Hypothalamus (tissue), 51 donors: ENCODE data around the gene CLNK.
"Not testable (repeated sequence)": the region's sequence is repeated elsewhere in the genome, so short reads cannot be mapped to it uniquely, and the experiment has no call there.

ENCODE experiments used
- DNase-seq, 51 donors: peaks; one replicate each; lab custom pipeline; 2025; lab: John Stamatoyannopoulos, UW

Gene CLNK

GRCh38 chr4:10582059-10582686 lies 102.4 kb downstream of the CLNK start:
- peak in 27 of 51 donors; percentile 2 to 66 (median 19) for DNase-seq

GRCh38 chr4:10581022-10581421 lies 103.5 kb downstream of the CLNK start:
- DNase-seq = no peak

GRCh38 chr4:10579648-10580047 lies 104.9 kb downstream of the CLNK start:
- DNase-seq = no peak

DNA sequence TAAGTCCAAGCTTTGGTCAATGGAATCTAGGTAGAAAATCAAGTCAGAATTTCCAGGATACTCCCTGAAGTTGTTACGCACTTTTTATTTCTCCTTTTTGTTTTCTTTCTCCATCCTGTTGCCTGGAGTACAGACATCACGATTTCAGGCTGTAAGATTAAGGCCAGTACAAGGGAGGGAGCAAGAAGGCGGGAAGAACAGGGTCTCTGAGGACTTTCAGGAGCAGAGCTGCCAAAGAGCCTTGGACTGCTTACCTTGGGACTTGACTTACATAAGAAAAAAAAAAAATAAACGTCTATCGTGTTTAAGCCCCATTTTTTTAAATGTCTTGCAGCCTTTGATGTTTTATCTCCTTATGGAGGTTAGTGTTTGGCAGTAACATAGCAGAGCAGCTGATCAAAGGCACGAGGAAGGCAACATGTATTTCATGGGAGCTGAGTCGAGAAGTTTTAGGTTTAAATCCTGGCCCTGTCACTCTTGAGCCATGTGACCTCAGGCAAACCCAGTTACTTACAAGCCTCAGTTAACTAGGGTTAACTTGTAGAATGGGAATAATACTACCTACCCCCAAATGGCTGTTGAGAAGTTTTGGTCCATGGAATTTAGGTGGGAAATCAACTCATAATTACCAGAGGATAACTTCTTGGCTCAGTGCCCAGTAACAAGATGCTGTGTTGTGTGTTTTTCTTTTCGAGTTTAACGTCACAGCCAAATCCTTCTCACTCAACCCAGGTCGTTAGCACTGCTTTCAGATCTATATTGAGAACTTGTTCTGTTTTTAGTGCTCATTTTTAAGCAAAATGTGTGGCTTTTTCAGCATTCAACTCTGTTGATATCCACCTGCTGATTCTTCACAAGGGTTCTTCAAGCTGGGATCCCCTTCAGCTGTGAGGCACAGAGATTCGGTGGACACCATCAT lies 106.8 kb downstream of the CLNK start:
- DNase-seq = no peak

- DNase-seq = no peak
These were observed 107.5 kb downstream of the CLNK start for GRCh38 chr4:10577018-10577417.

GRCh38 chr4:10576236-10576635 lies 108.3 kb downstream of the CLNK start:
- no peak for DNase-seq

- DNase-seq = no peak
These were observed 109.2 kb downstream of the CLNK start for GRCh38 chr4:10575414-10575813.

GRCh38 chr4:10574553-10574952 lies 110.0 kb downstream of the CLNK start:
- not testable (repeated sequence) for DNase-seq

- DNase-seq = no peak
These were observed 112.7 kb downstream of the CLNK start for GRCh38 chr4:10571909-10572308.

DNA sequence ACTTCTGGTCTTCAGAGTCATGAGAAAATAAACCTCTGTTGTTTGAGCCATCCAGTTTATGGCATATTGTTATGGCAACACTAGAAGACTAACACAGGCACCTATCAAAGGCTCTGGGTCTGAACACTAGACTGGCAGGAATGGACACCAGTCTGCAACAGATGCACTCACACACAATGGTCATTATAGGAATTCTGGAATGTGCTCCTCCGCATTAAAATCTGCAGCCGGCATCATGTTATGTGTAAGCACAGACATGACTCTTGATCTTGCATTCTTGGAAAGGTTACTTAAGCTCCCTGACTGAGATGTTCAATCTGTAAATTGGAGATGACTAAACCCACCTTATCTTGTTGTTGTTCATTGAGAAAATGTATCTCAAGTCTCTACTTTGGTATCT lies 115.1 kb downstream of the CLNK start:
- DNase-seq = no peak

- no peak for DNase-seq
These were observed 116.8 kb downstream of the CLNK start for GRCh38 chr4:10567766-10568165.

GRCh38 chr4:10565166-10565780 lies 119.3 kb downstream of the CLNK start:
- DNase-seq = no peak

GRCh38 chr4:10554694-10555093 lies 129.9 kb downstream of the CLNK start:
- peak in 24 of 51 donors; percentile 1 to 68 (median 22) for DNase-seq

- no peak for DNase-seq
These were observed 130.4 kb downstream of the CLNK start for GRCh38 chr4:10554121-10554520.

GRCh38 chr4:10552591-10553280 lies 131.8 kb downstream of the CLNK start:
- DNase-seq = no peak

DNA sequence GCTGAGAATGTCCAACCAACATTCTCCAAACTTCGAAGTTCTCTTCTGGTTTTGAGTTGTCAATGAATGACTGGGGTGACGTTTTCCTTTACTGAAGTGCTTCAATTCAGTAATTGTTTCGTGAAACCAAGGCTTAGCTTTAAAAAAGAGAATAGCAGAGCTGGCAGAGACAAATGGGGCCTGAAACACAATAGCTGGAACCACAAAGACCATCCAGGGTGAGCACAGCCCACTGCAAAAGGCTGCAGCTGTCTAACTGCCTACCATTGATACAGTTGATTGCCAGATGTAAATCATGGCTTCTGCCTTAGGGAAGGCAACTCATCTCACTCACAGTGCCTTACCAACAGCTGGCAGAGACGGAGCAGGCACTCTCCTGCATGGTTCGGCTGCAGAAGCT lies 148.7 kb downstream of the CLNK start:
- no peak for DNase-seq

DNA sequence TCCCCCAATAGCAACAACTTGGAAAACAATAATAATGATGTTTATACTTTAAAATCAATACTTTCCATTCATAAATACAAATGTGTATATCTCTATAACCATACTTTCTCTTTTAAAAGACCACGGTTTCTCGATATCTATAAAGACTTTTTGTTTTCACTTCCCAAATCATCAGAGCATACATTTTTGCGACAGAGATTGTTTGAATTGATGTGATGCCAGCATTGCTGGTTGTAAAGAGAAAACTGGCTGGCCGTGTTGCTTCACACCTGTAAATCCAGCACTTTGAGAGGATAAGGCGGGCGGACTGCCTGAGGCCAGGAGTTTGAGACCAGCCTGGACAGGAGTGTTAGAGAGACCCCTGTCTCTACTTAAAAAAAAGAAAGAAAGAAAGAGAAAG lies 149.7 kb downstream of the CLNK start:
- no peak for DNase-seq

GRCh38 chr4:10532155-10532554 lies 152.4 kb downstream of the CLNK start:
- no peak for DNase-seq

DNA sequence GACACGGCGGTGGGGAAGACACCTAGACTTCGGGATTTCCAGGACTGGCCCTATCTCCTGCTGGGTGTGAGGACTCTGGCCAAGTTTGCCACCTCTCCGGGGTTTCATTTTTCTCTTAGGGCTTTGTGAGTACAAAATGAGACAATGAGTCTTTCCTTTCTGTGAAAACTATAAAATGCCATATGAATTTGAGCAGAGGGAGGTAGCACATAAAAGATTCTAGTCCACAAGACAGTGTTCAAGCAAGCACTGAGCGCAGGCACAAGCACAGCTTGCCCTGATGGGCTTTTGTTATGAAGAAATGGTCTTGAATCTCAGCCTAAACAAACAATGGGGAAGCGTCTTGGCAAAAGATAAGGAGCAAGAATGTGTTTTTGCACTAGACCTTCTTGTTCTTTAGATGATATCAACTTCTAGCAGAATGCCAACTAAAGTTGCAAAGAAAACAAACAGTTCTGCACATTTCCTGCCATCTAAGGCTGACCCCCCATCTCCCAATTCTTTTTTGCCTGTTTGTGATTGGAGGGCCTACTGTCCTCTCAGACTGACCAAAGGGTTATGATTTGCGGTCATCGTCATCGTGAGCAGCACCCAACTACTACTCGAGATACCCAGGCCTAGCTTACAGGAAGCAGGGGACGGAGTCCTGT lies 154.3 kb downstream of the CLNK start:
- no peak for DNase-seq

DNA sequence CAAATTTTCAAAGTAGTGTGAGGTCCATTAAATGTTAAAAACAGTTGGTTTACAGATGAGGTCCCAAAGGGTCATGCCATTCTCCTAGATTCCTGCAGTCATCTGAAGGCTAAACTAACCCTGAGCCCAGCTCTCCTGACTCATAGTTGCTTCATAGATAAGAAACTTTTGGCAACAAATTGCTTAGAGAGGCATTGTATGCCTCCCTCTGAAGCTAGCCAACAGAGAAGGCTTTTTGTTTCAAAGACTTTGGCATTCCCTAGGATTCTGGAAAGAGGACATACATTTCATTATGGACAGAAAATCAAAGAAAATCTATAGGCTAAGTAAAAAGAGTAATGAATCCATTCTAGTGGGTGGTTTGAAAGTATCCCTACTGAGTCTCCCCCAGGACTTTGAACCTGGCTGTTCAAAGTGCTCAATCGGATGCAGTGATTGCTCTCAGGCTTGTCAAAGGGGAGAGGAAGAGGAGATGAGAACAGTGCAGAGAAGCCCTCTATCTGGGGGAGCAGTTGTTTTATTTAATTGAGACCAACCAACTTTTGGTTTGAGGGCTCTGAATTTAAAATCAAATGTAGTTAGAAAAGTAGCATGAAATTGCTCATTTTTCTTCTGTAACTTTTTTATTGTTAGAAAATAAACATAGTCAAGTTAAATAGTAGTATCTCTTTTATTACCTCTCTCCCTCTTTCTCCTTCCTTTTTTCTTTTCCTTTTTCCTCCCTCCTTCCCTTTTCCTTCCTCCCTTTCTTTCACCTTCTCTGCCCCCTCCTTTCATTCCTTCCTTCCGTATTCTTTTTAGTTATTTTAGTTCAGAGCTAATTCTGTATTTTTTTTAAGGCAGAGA lies 155.1 kb downstream of the CLNK start:
- no peak for DNase-seq
